ENCODE data around the gene BAZ1B. TPM values are rescaled to one million over a fixed set of nuclear protein-coding genes. Genes with fewer than 3 reads are reported as not detected.

BAZ1B gene
- total and polyA plus RNA-seq, 9 of the 15 experiments (the other 6 are each of a cell fraction or from before 2014, with no cell fraction given) = 15.0 to 134 (median 79.5) TPM

DNA sequence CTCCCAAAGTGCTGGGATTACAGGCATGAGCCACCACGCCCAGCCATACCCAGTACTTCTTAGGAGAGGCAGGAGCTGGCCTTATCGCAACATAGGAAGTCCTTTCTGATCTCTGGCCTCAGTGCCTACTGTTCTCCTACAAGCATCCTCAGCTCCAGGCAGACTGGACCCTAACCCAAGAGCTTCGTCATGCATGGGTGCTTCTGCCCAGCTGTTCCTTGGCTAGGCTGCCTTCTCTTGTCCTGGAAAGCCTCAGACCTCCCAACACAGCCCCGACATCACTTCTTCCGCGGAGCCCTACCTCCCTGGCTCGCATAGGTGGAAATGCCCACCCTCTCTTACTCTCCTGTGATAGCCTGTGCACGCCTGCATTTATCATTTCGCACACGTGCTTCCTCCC is 19.6 kb upstream of the BAZ1B start:
- H3K4me3 ChIP-seq = no peak overlapping the region
- ChIA-PET POLR2A (interaction anchor here (0.7 to 2.1 kb wide), 6 partner anchors 9 to 36 kb away, joined by 3 to 8 read pairs (median 4); partner anchors contain the start of genes BAZ1B and TBL2), CTCF (ENCODE audit: low intra/inter-chr PET ratio) (interaction anchor here (0.5 kb wide), 1 partner anchor 843 kb away, joined by 3 read pairs; no protein-coding TSS in a partner anchor)
- intact Hi-C loops (cut with micrococcal nuclease) = no loop called here
- FAIRE-seq (no peak), ATAC-seq (no peak), DNase-seq (ENCODE audit: extremely low read depth in 1 of 4, low spot score in 3 of 4) (peak in 1 of 4 experiments; percentile 21)
- no peaks in the 10 kb centered on the region for H3K27me3 ChIP-seq (ENCODE audit: control insufficient read depth in 2 of 2, insufficient read depth in 2 of 2, low read length in 2 of 2)
- no peak overlapping the region for H3K27ac ChIP-seq (ENCODE audit: extremely low read depth, low read depth, low read length)
- in situ Hi-C loops (cut with MboI) = no loop called here
- peak overlapping the region in 1 of 2 experiments; percentile 72; a peak in 2 of 4 replicates for H3K9ac ChIP-seq (ENCODE audit: insufficient read depth in 1 of 2, low read depth in 2 of 2, low read length in 2 of 2)
- no TSS peak for BruUV-seq (replicated peaks)
- no peak overlapping the region for H3K4me2 ChIP-seq (ENCODE audit: insufficient read depth, low read length)
- no peaks in the 10 kb centered on the region for H3K9me1 ChIP-seq (ENCODE audit: control insufficient read depth, insufficient read depth, low read length)
- H2AFZ ChIP-seq (ENCODE audit: low read depth, low read length) = no peak overlapping the region
- no peaks in the 10 kb centered on the region for H3K9me3 ChIP-seq (replicated peaks; ENCODE audit: control insufficient read depth, insufficient read depth, low read depth, low read length)
- peaks cover 3% of the 10 kb centered on the region; the same call in 1 of the 2 replicates for H4K20me1 ChIP-seq (replicated peaks; ENCODE audit: control insufficient read depth, insufficient read depth, low read length)
- 95% methylated on average over 10 of the region's 10 CpGs for WGBS (ENCODE audit: insufficient coverage, low coverage, missing lambda C conversion rate)
- H3K4me1 ChIP-seq (replicated peaks in 1 of 2; ENCODE audit: control insufficient read depth in 2 of 2, insufficient read depth in 2 of 2, low read length in 2 of 2) = peaks cover 0 to 4% of the 10 kb centered on the region in 2 experiments; a peak in 1 of 5 replicates
- H3K36me3 ChIP-seq (ENCODE audit: control insufficient read depth, insufficient read depth, low read length) = peaks cover 83% of the 10 kb centered on the region; the same call in 2 of the 3 replicates
- peaks cover 25% of the 10 kb centered on the region for H3K79me2 ChIP-seq (ENCODE audit: control insufficient read depth, insufficient read depth, low read length)
- TF ChIP-seq COPS2 (conservative IDR thresholded peaks at IDR 0.05) = no peak
- TF ChIP-seq, protein P1, sequence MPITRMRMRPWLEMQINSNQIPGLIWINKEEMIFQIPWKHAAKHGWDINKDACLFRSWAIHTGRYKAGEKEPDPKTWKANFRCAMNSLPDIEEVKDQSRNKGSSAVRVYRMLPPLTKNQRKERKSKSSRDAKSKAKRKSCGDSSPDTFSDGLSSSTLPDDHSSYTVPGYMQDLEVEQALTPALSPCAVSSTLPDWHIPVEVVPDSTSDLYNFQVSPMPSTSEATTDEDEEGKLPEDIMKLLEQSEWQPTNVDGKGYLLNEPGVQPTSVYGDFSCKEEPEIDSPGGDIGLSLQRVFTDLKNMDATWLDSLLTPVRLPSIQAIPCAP (CRISPR knock-in tag; IDR thresholded peaks at IDR 0.05; ENCODE audit: borderline replicate concordance) = no peak
- TF ChIP-seq XRCC5 (IDR thresholded peaks at IDR 0.05; ENCODE audit: low read depth, low read length) = no peak
- TF ChIP-seq, protein P2, sequence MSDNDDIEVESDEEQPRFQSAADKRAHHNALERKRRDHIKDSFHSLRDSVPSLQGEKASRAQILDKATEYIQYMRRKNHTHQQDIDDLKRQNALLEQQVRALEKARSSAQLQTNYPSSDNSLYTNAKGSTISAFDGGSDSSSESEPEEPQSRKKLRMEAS (CRISPR knock-in tag; IDR thresholded peaks at IDR 0.05) = no peak
- TF ChIP-seq, protein P3, sequence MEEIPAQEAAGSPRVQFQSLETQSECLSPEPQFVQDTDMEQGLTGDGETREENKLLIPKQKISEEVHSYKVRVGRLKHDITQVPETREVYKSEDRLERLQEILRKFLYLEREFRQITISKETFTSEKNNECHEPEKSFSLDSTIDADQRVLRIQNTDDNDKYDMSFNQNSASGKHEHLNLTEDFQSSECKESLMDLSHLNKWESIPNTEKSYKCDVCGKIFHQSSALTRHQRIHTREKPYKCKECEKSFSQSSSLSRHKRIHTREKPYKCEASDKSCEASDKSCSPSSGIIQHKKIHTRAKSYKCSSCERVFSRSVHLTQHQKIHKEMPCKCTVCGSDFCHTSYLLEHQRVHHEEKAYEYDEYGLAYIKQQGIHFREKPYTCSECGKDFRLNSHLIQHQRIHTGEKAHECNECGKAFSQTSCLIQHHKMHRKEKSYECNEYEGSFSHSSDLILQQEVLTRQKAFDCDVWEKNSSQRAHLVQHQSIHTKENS (CRISPR knock-in tag; IDR thresholded peaks at IDR 0.05) = no peak
- TF ChIP-seq MCM3 (IDR thresholded peaks at IDR 0.05) = no peak
- TF ChIP-seq ZNF79 (CRISPR knock-in tag; IDR thresholded peaks at IDR 0.05; ENCODE audit: low read depth) = no peak
- TF ChIP-seq NFE2 (IDR thresholded peaks at IDR 0.05; ENCODE audit: low read depth) = no peak
- TF ChIP-seq, protein P4, sequence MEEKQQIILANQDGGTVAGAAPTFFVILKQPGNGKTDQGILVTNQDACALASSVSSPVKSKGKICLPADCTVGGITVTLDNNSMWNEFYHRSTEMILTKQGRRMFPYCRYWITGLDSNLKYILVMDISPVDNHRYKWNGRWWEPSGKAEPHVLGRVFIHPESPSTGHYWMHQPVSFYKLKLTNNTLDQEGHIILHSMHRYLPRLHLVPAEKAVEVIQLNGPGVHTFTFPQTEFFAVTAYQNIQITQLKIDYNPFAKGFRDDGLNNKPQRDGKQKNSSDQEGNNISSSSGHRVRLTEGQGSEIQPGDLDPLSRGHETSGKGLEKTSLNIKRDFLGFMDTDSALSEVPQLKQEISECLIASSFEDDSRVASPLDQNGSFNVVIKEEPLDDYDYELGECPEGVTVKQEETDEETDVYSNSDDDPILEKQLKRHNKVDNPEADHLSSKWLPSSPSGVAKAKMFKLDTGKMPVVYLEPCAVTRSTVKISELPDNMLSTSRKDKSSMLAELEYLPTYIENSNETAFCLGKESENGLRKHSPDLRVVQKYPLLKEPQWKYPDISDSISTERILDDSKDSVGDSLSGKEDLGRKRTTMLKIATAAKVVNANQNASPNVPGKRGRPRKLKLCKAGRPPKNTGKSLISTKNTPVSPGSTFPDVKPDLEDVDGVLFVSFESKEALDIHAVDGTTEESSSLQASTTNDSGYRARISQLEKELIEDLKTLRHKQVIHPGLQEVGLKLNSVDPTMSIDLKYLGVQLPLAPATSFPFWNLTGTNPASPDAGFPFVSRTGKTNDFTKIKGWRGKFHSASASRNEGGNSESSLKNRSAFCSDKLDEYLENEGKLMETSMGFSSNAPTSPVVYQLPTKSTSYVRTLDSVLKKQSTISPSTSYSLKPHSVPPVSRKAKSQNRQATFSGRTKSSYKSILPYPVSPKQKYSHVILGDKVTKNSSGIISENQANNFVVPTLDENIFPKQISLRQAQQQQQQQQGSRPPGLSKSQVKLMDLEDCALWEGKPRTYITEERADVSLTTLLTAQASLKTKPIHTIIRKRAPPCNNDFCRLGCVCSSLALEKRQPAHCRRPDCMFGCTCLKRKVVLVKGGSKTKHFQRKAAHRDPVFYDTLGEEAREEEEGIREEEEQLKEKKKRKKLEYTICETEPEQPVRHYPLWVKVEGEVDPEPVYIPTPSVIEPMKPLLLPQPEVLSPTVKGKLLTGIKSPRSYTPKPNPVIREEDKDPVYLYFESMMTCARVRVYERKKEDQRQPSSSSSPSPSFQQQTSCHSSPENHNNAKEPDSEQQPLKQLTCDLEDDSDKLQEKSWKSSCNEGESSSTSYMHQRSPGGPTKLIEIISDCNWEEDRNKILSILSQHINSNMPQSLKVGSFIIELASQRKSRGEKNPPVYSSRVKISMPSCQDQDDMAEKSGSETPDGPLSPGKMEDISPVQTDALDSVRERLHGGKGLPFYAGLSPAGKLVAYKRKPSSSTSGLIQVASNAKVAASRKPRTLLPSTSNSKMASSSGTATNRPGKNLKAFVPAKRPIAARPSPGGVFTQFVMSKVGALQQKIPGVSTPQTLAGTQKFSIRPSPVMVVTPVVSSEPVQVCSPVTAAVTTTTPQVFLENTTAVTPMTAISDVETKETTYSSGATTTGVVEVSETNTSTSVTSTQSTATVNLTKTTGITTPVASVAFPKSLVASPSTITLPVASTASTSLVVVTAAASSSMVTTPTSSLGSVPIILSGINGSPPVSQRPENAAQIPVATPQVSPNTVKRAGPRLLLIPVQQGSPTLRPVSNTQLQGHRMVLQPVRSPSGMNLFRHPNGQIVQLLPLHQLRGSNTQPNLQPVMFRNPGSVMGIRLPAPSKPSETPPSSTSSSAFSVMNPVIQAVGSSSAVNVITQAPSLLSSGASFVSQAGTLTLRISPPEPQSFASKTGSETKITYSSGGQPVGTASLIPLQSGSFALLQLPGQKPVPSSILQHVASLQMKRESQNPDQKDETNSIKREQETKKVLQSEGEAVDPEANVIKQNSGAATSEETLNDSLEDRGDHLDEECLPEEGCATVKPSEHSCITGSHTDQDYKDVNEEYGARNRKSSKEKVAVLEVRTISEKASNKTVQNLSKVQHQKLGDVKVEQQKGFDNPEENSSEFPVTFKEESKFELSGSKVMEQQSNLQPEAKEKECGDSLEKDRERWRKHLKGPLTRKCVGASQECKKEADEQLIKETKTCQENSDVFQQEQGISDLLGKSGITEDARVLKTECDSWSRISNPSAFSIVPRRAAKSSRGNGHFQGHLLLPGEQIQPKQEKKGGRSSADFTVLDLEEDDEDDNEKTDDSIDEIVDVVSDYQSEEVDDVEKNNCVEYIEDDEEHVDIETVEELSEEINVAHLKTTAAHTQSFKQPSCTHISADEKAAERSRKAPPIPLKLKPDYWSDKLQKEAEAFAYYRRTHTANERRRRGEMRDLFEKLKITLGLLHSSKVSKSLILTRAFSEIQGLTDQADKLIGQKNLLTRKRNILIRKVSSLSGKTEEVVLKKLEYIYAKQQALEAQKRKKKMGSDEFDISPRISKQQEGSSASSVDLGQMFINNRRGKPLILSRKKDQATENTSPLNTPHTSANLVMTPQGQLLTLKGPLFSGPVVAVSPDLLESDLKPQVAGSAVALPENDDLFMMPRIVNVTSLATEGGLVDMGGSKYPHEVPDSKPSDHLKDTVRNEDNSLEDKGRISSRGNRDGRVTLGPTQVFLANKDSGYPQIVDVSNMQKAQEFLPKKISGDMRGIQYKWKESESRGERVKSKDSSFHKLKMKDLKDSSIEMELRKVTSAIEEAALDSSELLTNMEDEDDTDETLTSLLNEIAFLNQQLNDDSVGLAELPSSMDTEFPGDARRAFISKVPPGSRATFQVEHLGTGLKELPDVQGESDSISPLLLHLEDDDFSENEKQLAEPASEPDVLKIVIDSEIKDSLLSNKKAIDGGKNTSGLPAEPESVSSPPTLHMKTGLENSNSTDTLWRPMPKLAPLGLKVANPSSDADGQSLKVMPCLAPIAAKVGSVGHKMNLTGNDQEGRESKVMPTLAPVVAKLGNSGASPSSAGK (IDR thresholded peaks at IDR 0.05) = no peak
